ENCODE data around the gene HRH2. TPM values are rescaled to one million over a fixed set of nuclear protein-coding genes. Genes with fewer than 3 reads are reported as not detected.

Gene HRH2
- polyA plus RNA-seq, 1 donor (not counting 4 experiments of a cell fraction or from before 2014, with no cell fraction given), result not detected

DNA sequence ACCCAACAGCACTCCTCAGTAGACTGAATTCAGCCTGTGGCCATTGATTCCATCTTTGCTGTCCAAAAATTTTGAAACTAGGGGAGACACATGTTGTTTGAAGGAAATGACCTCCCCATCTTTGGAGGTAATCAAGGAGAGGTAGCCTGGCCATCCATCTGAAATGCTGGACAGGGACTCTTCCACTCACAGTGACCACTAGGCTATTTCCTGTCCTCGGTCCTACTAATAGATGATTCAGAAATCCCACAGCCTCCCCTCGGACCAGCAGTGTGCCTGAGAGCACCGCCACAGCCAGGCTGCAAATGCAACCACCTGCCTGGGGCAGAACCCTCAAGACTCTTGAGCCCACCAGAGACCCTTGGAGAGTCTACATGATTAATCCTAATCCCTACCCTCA lies 12.5 kb downstream of the HRH2 start:
- H3K4me2 ChIP-seq (ENCODE audit: control insufficient read depth, extremely low read depth, insufficient read depth, low read depth, low read length), result no peak overlapping the region
- peaks cover 19% of the 10 kb centered on the region for H3K27me3 ChIP-seq (ENCODE audit: control insufficient read depth, extremely low read depth, insufficient read depth, low read length)
- H3K4me3 ChIP-seq (ENCODE audit: control insufficient read depth in 2 of 3, extremely low read depth in 1 of 3, insufficient read depth in 2 of 3, low read depth in 1 of 3, low read length in 3 of 3), result no peak overlapping the region
- no peaks in the 10 kb centered on the region for H3K36me3 ChIP-seq (ENCODE audit: control insufficient read depth in 2 of 2, extremely low read depth in 1 of 2, insufficient read depth in 2 of 2, low read length in 2 of 2)
- DNase-seq (ENCODE audit: low read depth, low spot score), result no peak
- no peak for FAIRE-seq
- no peak overlapping the region for H3K9ac ChIP-seq (ENCODE audit: control insufficient read depth, extremely low read depth, insufficient read depth, low read length)
- no peaks in the 10 kb centered on the region for H4K20me1 ChIP-seq (ENCODE audit: control insufficient read depth, extremely low read depth, insufficient read depth, low read length)
- H3K9me3 ChIP-seq (ENCODE audit: control insufficient read depth, low read depth, low read length), result no peaks in the 10 kb centered on the region
- dilution Hi-C loops (cut with MboI; ENCODE audit: extremely low pct_ligation_motif_present, low sequenced_read_pairs), result no loop called here
- H2AFZ ChIP-seq (ENCODE audit: control insufficient read depth, low read length), result no peak overlapping the region
- no peaks in the 10 kb centered on the region for H3K9me1 ChIP-seq (ENCODE audit: control insufficient read depth, extremely low read depth, insufficient read depth, low read length)
- H3K4me1 ChIP-seq (ENCODE audit: control insufficient read depth, extremely low read depth, insufficient read depth, low read length), result no peaks in the 10 kb centered on the region
- H3K79me2 ChIP-seq (ENCODE audit: control insufficient read depth, insufficient read depth, low read length), result no peaks in the 10 kb centered on the region
- TF ChIP-seq, protein P1, sequence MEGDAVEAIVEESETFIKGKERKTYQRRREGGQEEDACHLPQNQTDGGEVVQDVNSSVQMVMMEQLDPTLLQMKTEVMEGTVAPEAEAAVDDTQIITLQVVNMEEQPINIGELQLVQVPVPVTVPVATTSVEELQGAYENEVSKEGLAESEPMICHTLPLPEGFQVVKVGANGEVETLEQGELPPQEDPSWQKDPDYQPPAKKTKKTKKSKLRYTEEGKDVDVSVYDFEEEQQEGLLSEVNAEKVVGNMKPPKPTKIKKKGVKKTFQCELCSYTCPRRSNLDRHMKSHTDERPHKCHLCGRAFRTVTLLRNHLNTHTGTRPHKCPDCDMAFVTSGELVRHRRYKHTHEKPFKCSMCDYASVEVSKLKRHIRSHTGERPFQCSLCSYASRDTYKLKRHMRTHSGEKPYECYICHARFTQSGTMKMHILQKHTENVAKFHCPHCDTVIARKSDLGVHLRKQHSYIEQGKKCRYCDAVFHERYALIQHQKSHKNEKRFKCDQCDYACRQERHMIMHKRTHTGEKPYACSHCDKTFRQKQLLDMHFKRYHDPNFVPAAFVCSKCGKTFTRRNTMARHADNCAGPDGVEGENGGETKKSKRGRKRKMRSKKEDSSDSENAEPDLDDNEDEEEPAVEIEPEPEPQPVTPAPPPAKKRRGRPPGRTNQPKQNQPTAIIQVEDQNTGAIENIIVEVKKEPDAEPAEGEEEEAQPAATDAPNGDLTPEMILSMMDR (optimal IDR thresholded peaks at IDR 0.05 in 1 of 3, IDR thresholded peaks at IDR 0.05 in 1 of 3, conservative IDR thresholded peaks at IDR 0.05 in 1 of 3; ENCODE audit: extremely low read depth in 1 of 3, insufficient read depth in 2 of 3, low read length in 3 of 3), result no peak
- H3K27ac ChIP-seq (ENCODE audit: control insufficient read depth, insufficient read depth, low read length), result no peak overlapping the region

DNA sequence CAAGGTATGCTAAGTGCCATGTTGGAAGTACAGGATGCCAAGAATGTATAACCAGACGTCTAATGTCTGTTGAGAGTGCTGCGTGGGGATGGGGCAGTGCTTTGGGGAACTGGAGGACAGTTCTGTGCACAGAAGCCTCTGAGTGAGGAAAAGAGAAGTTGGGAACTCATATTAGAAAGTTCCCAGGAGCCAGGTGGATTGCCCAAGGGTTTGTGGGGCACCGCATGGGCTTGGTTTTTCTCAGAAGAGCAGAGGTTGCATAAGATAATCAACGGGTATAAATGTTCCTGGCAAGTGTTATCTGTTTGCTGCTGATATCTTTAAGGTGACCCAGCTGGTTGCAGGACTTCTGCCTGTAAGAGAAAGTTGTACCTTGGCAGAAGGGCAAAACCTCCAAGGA lies 13.1 kb downstream of the HRH2 start:
- H3K9ac ChIP-seq (ENCODE audit: control insufficient read depth, extremely low read depth, insufficient read depth, low read length), result no peak overlapping the region
- DNase-seq (ENCODE audit: low read depth, low spot score) (no peak), FAIRE-seq (no peak)
- no peaks in the 10 kb centered on the region for H3K36me3 ChIP-seq (ENCODE audit: control insufficient read depth in 2 of 2, extremely low read depth in 1 of 2, insufficient read depth in 2 of 2, low read length in 2 of 2)
- H3K4me3 ChIP-seq (ENCODE audit: control insufficient read depth in 2 of 3, extremely low read depth in 1 of 3, insufficient read depth in 2 of 3, low read depth in 1 of 3, low read length in 3 of 3), result no peak overlapping the region
- H3K27me3 ChIP-seq (ENCODE audit: control insufficient read depth, extremely low read depth, insufficient read depth, low read length), result peaks cover 19% of the 10 kb centered on the region
- dilution Hi-C loops (cut with MboI; ENCODE audit: extremely low pct_ligation_motif_present, low sequenced_read_pairs), result no loop called here
- H3K9me1 ChIP-seq (ENCODE audit: control insufficient read depth, extremely low read depth, insufficient read depth, low read length), result no peaks in the 10 kb centered on the region
- TF ChIP-seq, protein P1 (optimal IDR thresholded peaks at IDR 0.05 in 1 of 3, IDR thresholded peaks at IDR 0.05 in 1 of 3, conservative IDR thresholded peaks at IDR 0.05 in 1 of 3; ENCODE audit: extremely low read depth in 1 of 3, insufficient read depth in 2 of 3, low read length in 3 of 3), result no peak
- H2AFZ ChIP-seq (ENCODE audit: control insufficient read depth, low read length), result no peak overlapping the region
- H4K20me1 ChIP-seq (ENCODE audit: control insufficient read depth, extremely low read depth, insufficient read depth, low read length), result no peaks in the 10 kb centered on the region
- no peaks in the 10 kb centered on the region for H3K9me3 ChIP-seq (ENCODE audit: control insufficient read depth, low read depth, low read length)
- H3K4me2 ChIP-seq (ENCODE audit: control insufficient read depth, extremely low read depth, insufficient read depth, low read depth, low read length), result no peak overlapping the region
- no peaks in the 10 kb centered on the region for H3K79me2 ChIP-seq (ENCODE audit: control insufficient read depth, insufficient read depth, low read length)
- H3K4me1 ChIP-seq (ENCODE audit: control insufficient read depth, extremely low read depth, insufficient read depth, low read length), result no peaks in the 10 kb centered on the region
- H3K27ac ChIP-seq (ENCODE audit: control insufficient read depth, insufficient read depth, low read length), result no peak overlapping the region
